Activated T-helper 17 cell treated with anti-CD3 and anti-CD28 coated beads, Interleukin-2, amount 50 U/mL, for 72 hours (primary cell): ENCODE measurements around the gene OR4N5. TPM values are rescaled to one million over a fixed set of nuclear protein-coding genes. Genes with fewer than 3 reads are reported as not detected.

Source experiments
- ATAC-seq: fragments of 150-1000 bp; cut with Tn5 transposase; replicated peaks from 2 replicates; pipeline ENCODE4 v1.10.0; 2021; ENCODE audit warnings: mild to moderate bottlenecking, moderate library complexity
- H3K27ac Mint-ChIP-seq: one replicate; pipeline ENCODE4 v1.8.0; 2022; ENCODE audit warnings: mixed read lengths
- H3K27me3 Mint-ChIP-seq: one replicate; pipeline ENCODE4 v1.8.0; 2022; ENCODE audit warnings: mixed read lengths
- H3K36me3 Mint-ChIP-seq: one replicate; pipeline ENCODE4 v1.8.0; 2022; ENCODE audit warnings: low read depth, mild to moderate bottlenecking, mixed read lengths
- H3K4me1 Mint-ChIP-seq: one replicate; pipeline ENCODE4 v1.8.0; 2022; ENCODE audit warnings: mixed read lengths
- H3K4me3 Mint-ChIP-seq: one replicate; pipeline ENCODE4 v1.8.0; 2022; ENCODE audit warnings: mild to moderate bottlenecking, mixed read lengths
- H3K9me3 Mint-ChIP-seq: one replicate; pipeline ENCODE4 v1.8.0; 2022; ENCODE audit warnings: mixed read lengths
- total RNA-seq, 2 donors: library from RNA; stranded (reverse); gene quantifications; one replicate each; pipeline ENCODE4 v1.2.3, GENCODE V29; 2022

Gene OR4N5
- total RNA-seq, 2 donors from 2014 or later, result not detected

DNA sequence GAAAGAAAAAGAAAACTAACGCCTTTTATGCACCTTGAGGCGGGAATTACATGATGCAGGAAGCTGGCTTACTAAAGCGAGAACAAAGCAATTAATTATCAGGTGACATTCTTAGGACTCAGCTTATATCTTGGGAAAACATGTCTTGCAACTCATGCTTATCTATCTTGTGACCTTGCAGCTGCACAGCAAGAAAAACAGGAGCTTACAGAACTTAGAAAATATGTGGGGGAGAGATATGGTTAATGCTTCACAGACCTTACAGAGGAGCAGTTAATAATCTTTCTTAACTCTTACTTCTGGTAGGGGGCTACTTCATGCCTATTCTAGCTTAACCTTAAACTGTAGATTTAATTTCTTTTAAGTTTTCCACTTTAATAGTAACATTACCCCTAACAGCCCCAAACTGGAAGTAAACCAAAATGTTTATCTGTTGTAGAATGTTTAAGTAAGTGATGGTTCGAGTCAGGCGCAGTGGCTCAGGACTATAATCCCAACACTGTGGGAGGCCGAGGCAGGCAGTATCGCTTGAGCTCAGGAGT, 38.9 kb downstream of the OR4N5 start:
- Mint-ChIP-seq H3K4me1 (no peaks in the 10 kb centered on the region), H3K27me3 (peaks cover 6% of the 10 kb centered on the region), H3K36me3 (no peaks in the 10 kb centered on the region), H3K27ac (no peak overlapping the region), H3K4me3 (no peak overlapping the region), H3K9me3 (no peaks in the 10 kb centered on the region)
- no peak for ATAC-seq

DNA sequence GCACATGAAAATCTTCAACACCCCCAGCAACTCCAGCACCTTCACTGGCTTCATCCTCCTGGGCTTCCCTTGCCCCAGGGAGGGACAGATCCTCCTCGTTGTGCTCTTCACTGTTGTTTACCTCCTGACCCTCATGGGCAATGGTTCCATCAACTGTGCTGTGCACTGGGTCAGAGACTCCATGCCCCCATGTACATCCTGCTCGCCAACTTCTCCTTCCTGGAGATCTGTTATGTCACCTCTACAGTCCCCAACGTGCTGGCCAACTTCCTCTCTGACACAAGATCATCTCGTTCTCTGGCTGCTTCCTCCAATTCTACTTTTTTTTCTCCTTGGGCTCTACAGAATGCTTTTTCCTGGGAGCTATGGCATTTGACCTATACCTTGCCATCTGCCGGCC, 40.6 kb downstream of the OR4N5 start:
- no peak for ATAC-seq
- Mint-ChIP-seq H3K4me3 (no peak overlapping the region), H3K27me3 (peaks cover 3% of the 10 kb centered on the region), H3K27ac (no peak overlapping the region), H3K9me3 (no peaks in the 10 kb centered on the region), H3K4me1 (no peaks in the 10 kb centered on the region), H3K36me3 (no peaks in the 10 kb centered on the region)

DNA sequence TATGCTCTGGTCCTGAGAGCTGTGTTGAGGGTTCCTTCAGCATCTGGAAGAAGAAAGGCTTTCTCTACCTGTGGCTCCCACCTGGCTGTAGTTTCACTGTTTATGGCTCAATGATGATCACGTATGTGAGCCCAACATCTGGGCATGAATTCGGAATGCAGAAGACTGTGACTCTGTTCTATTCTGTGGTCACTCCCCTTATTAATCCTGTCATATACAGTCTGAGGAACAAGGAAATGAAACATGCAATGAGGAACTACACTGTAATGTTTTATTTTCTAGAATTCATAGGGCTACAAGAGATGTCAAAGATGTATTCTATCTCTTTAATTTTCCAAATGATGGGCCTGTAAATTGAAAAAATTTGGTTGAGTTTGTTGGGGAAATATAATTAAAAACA, 41.3 kb downstream of the OR4N5 start:
- ATAC-seq, result no peak
- H3K27me3 Mint-ChIP-seq, result peaks cover 3% of the 10 kb centered on the region
- no peaks in the 10 kb centered on the region for H3K4me1 Mint-ChIP-seq
- no peak overlapping the region for H3K4me3 Mint-ChIP-seq
- no peaks in the 10 kb centered on the region for H3K9me3 Mint-ChIP-seq
- H3K36me3 Mint-ChIP-seq, result no peaks in the 10 kb centered on the region
- no peak overlapping the region for H3K27ac Mint-ChIP-seq

DNA sequence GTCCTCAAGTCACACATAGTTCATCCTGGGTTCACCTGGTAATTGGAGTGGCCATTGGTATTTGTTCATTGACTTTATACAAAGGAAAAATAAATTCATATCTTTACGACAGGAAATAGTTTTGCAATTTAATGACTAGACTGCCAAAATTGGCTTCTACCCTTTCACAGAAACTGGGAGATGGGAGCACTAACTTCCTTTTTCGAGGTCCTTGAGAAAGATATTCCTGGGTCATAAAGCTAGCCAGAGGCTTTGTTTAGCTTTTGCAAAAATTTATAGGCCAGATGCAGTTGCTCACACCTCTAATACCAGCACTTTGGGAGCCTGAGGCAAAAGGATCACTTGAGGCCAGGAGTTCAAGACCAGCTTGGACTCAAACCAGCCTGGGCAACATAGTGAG, 41.9 kb downstream of the OR4N5 start:
- Mint-ChIP-seq H3K27me3 (peaks cover 3% of the 10 kb centered on the region), H3K4me1 (no peaks in the 10 kb centered on the region), H3K36me3 (no peaks in the 10 kb centered on the region), H3K27ac (no peak overlapping the region), H3K4me3 (no peak overlapping the region), H3K9me3 (no peaks in the 10 kb centered on the region)
- ATAC-seq, result no peak

DNA sequence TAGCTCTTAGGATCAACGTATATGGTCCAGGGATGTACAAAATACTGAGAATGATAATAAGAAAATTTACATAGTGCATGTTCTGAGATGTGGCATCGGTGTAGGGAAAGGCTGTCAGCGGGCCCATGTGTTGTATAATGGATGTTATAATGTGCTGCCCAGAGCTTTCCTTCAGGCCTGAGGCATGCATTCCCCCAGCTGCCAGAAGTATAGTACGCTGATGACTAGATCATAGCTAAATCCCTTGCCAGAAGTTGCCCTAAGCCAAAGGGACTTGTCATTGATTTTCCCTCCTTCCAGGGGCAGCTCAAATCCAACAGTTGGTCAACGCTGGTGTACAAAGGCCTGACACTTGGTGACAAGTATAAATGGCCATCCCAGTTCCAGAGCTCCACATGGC, 45.6 kb downstream of the OR4N5 start:
- no peaks in the 10 kb centered on the region for H3K4me1 Mint-ChIP-seq
- H3K9me3 Mint-ChIP-seq, result no peaks in the 10 kb centered on the region
- H3K36me3 Mint-ChIP-seq, result no peaks in the 10 kb centered on the region
- no peaks in the 10 kb centered on the region for H3K27me3 Mint-ChIP-seq
- ATAC-seq, result no peak
- no peak overlapping the region for H3K27ac Mint-ChIP-seq
- no peak overlapping the region for H3K4me3 Mint-ChIP-seq

DNA sequence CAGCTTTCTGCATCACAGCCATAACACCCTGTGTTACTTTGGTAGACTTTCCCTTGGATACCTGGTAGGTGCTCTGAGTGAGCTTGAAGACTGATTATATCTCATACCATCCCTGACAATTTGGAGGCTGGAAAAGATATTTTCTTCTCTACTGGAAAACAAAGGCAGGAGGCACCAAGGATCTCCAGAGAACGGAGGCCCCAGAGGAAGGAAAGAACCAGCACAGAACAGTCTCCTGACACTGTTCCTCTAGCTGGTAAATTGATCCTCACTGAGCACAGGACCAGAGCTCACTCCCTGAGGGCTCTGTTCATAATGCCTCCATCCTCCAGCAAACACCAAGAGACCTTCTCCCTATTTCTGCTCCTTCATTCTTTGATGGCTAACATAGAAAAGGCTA, 52.0 kb downstream of the OR4N5 start, which contains the start of gene OR11G2:
Gene OR11G2 (plus strand): TSS at position 301 of the 400 bp plus-strand sequence. CDS start 6,542 bp downstream, outside the sequence.
- no peaks in the 10 kb centered on the region for H3K9me3 Mint-ChIP-seq
- H3K36me3 Mint-ChIP-seq, result no peaks in the 10 kb centered on the region
- H3K4me1 Mint-ChIP-seq, result no peaks in the 10 kb centered on the region
- no peak within 1 kb of the TSS for H3K27ac Mint-ChIP-seq
- peaks cover 2% of the 10 kb centered on the region for H3K27me3 Mint-ChIP-seq
- no peak within 1 kb of the TSS for H3K4me3 Mint-ChIP-seq
- ATAC-seq, result no peak

DNA sequence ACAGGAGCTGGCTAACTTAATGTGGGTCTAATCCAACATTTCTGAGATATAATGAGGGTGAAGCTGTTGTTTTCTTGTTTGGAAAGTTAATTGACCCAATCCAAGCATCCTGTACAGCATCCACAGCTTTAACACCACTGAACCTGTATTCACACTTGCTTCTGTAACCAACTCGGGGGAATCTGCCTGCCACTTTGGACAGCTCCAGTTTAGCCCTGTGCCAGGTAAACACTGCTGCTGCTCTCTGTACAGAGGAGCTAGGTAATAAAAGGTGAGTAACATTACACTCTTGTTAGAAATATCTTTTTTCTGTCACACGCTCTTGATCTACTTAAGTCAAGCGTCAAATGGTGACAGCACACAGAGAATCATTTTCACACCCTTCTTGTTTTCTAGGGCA, 52.8 kb downstream of the OR4N5 start:
- H3K27ac Mint-ChIP-seq, result no peak overlapping the region
- H3K9me3 Mint-ChIP-seq, result no peaks in the 10 kb centered on the region
- no peaks in the 10 kb centered on the region for H3K4me1 Mint-ChIP-seq
- no peak overlapping the region for H3K4me3 Mint-ChIP-seq
- H3K36me3 Mint-ChIP-seq, result no peaks in the 10 kb centered on the region
- H3K27me3 Mint-ChIP-seq, result peaks cover 6% of the 10 kb centered on the region
- no peak for ATAC-seq

DNA sequence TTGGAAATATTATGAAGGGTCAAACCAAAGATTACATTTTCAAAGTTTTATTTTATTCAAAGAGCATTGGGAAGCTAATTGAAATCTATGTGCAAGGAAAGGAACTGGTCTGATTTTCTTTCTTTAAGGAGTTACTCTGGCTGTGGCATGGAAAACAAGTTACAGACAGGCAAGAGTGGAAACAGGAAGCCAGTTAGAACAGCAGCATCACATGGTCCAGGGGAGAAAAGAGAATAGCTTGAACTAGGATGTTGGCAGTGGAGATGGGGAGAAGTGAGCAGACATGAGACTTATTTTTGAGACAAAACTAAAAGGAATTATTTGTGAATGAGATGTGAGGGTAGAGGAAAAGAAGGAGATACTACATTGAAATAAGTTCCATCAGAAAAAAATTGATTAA, 55.5 kb downstream of the OR4N5 start:
- Mint-ChIP-seq H3K27me3 (peaks cover 14% of the 10 kb centered on the region), H3K27ac (no peak overlapping the region), H3K36me3 (no peaks in the 10 kb centered on the region), H3K4me3 (no peak overlapping the region), H3K4me1 (no peaks in the 10 kb centered on the region), H3K9me3 (no peaks in the 10 kb centered on the region)
- ATAC-seq, result no peak

Other genes starting within 250 kb of the OR4N5 start
- gene OR4K5, start 218.2 kb upstream of the OR4N5 start, total RNA-seq, result not detected
- not detected for gene OR4K1, start 207.9 kb upstream of the OR4N5 start, total RNA-seq
- gene OR4K15, start 163.2 kb upstream of the OR4N5 start, total RNA-seq, result not detected
- gene OR4Q2, start 136.7 kb upstream of the OR4N5 start, total RNA-seq, result not detected
- not detected for gene OR4K14, start 119.5 kb upstream of the OR4N5 start, total RNA-seq
- gene OR4K13, start 102.8 kb upstream of the OR4N5 start, total RNA-seq, result not detected
- not detected for gene OR4L1, start 78.8 kb upstream of the OR4N5 start, total RNA-seq
- not detected for gene OR4K17, start 28.1 kb upstream of the OR4N5 start, total RNA-seq
- gene OR11G2, start 52.1 kb downstream of the OR4N5 start, total RNA-seq, result not detected
- not detected for gene OR11H6, start 84.9 kb downstream of the OR4N5 start, total RNA-seq
- gene OR11H7, start 90.2 kb downstream of the OR4N5 start, total RNA-seq, result not detected
- not detected for gene OR11H4, start 100.5 kb downstream of the OR4N5 start, total RNA-seq
- gene TTC5, start 167.1 kb downstream of the OR4N5 start, total RNA-seq, result 10 to 100 TPM in 1 of 2 donors, 1 to 10 TPM in 1; 6.9 to 18.0 TPM
- gene CCNB1IP1, start 194.5 kb downstream of the OR4N5 start, total RNA-seq, result 10 to 100 TPM; 53.5 to 93.4 TPM
- 10 to 100 TPM; 35.2 to 65.3 TPM for gene PARP2, start 204.8 kb downstream of the OR4N5 start, total RNA-seq